NCI-H1694 treated with DMSO at 0.1 percent for 48 hours (cell line): ENCODE results near the gene TFR2.
"Not testable (repeated sequence)": the region's sequence is repeated elsewhere in the genome, so short reads cannot be mapped to it uniquely, and the experiment has no call there.

ENCODE experiments used
- DNase-seq: peaks from one replicate; lab custom pipeline; 2025; lab: John Stamatoyannopoulos, UW

Gene TFR2

GRCh38 chr7:100678291-100678984 lies 37.1 kb upstream of the TFR2 start:
- no peak for DNase-seq

- DNase-seq = no peak
Observed at GRCh38 chr7:100677308-100678267, 36.2 kb upstream of the TFR2 start.

GRCh38 chr7:100676501-100677306 lies 35.4 kb upstream of the TFR2 start:
- no peak for DNase-seq

- no peak for DNase-seq
Observed at GRCh38 chr7:100675581-100676350, 34.4 kb upstream of the TFR2 start.

GRCh38 chr7:100675105-100675451 lies 33.7 kb upstream of the TFR2 start:
- DNase-seq = no peak

- no peak for DNase-seq
Observed at GRCh38 chr7:100674411-100675104, 33.2 kb upstream of the TFR2 start.

GRCh38 chr7:100673942-100674410 lies 32.6 kb upstream of the TFR2 start:
- no peak for DNase-seq

- peak; percentile 95 for DNase-seq
Observed at GRCh38 chr7:100673302-100673941, 32.1 kb upstream of the TFR2 start, which contains the start of gene GNB2. Gene GNB2, plus strand, starts transcription at chr7:100673740. Its CDS starts 2,526 bp downstream, at chr7:100676266.

- no peak for DNase-seq
Observed at GRCh38 chr7:100671353-100672327, 30.3 kb upstream of the TFR2 start.

- DNase-seq = no peak
Observed at GRCh38 chr7:100670074-100670473, 28.7 kb upstream of the TFR2 start.

GRCh38 chr7:100669106-100669505 lies 27.8 kb upstream of the TFR2 start:
- DNase-seq = not testable (repeated sequence)

- no peak for DNase-seq
Observed at GRCh38 chr7:100668069-100668449, 26.7 kb upstream of the TFR2 start.

- DNase-seq = no peak
Observed at GRCh38 chr7:100667331-100668068, 26.1 kb upstream of the TFR2 start.

GRCh38 chr7:100665168-100665726 lies 23.9 kb upstream of the TFR2 start:
- no peak for DNase-seq

- DNase-seq = not testable (repeated sequence)
Observed at GRCh38 chr7:100662194-100662776, 20.9 kb upstream of the TFR2 start.

GRCh38 chr7:100655908-100656674 lies 14.7 kb upstream of the TFR2 start, which contains the start of gene ACTL6B:
Gene ACTL6B, minus strand, starts transcription at chr7:100656448. Its CDS starts 94 bp downstream, at chr7:100656354.
- peak; percentile 68 for DNase-seq
